ENCODE results near the gene RCN1. TPM values are rescaled to one million over a fixed set of nuclear protein-coding genes. Genes with fewer than 3 reads are reported as not detected.

RCN1 gene
- total RNA-seq, 1 donor from 2014 or later = 48.6 TPM

GRCh38 chr11:32151027-32151426 lies 60.2 kb downstream of the RCN1 start:
- Histone ChIP-seq H3K4me1 (no peaks in the 10 kb centered on the region), H3K36me3 (no peaks in the 10 kb centered on the region), H3K9me3 (no peaks in the 10 kb centered on the region), H3K27ac (no peak overlapping the region), H3K27me3 (no peaks in the 10 kb centered on the region), H3K4me3 (no peak overlapping the region)
- TF ChIP-seq POLR2AphosphoS5 (IDR thresholded peaks at IDR 0.05; ENCODE audit: insufficient read depth in 1 of 2, low read depth in 1 of 2) = no peak
- no peak for TF ChIP-seq CTCF (IDR thresholded peaks at IDR 0.05)
- TF ChIP-seq POLR2A (IDR thresholded peaks at IDR 0.05) = no peak
- intact Hi-C loops (cut with DNase I) = no loop called here
- DNase-seq (ENCODE audit: extremely low spot score in 2 of 2) = no peak

GRCh38 chr11:32152216-32152615 lies 61.3 kb downstream of the RCN1 start:
- TF ChIP-seq POLR2A (IDR thresholded peaks at IDR 0.05) (no peak), CTCF (IDR thresholded peaks at IDR 0.05) (no peak), POLR2AphosphoS5 (IDR thresholded peaks at IDR 0.05; ENCODE audit: insufficient read depth in 1 of 2, low read depth in 1 of 2) (no peak)
- H3K27ac ChIP-seq = no peak overlapping the region
- no peaks in the 10 kb centered on the region for H3K4me1 ChIP-seq
- no peaks in the 10 kb centered on the region for H3K36me3 ChIP-seq
- intact Hi-C loops (cut with DNase I) = no loop called here
- no peak for DNase-seq (ENCODE audit: extremely low spot score in 2 of 2)
- no peak overlapping the region for H3K4me3 ChIP-seq
- no peaks in the 10 kb centered on the region for H3K27me3 ChIP-seq
- H3K9me3 ChIP-seq = no peaks in the 10 kb centered on the region

- Histone ChIP-seq H3K9me3 (no peaks in the 10 kb centered on the region), H3K4me1 (no peaks in the 10 kb centered on the region), H3K4me3 (no peak overlapping the region), H3K27me3 (no peaks in the 10 kb centered on the region), H3K27ac (no peak overlapping the region), H3K36me3 (no peaks in the 10 kb centered on the region)
- TF ChIP-seq POLR2A (IDR thresholded peaks at IDR 0.05) = no peak
- no peak for TF ChIP-seq CTCF (IDR thresholded peaks at IDR 0.05)
- no peak for DNase-seq (ENCODE audit: extremely low spot score in 2 of 2)
- intact Hi-C loops (cut with DNase I) = no loop called here
Measured at GRCh38 chr11:32152821-32153220, 61.9 kb downstream of the RCN1 start.

- DNase-seq (ENCODE audit: extremely low spot score in 2 of 2) = peak in 1 of 2 donors; percentile 22
- TF ChIP-seq POLR2A (IDR thresholded peaks at IDR 0.05) = no peak
- no peak for TF ChIP-seq POLR2AphosphoS5 (IDR thresholded peaks at IDR 0.05; ENCODE audit: insufficient read depth in 1 of 2, low read depth in 1 of 2)
- no peak for TF ChIP-seq CTCF (IDR thresholded peaks at IDR 0.05)
- Histone ChIP-seq H3K9me3 (no peaks in the 10 kb centered on the region), H3K27ac (no peak overlapping the region), H3K36me3 (no peaks in the 10 kb centered on the region), H3K4me3 (no peak overlapping the region), H3K27me3 (no peaks in the 10 kb centered on the region), H3K4me1 (no peaks in the 10 kb centered on the region)
- intact Hi-C loops (cut with DNase I) = no loop called here
Measured at GRCh38 chr11:32153747-32154146, 62.9 kb downstream of the RCN1 start.

- intact Hi-C loops (cut with DNase I) = no loop called here
- DNase-seq (ENCODE audit: extremely low spot score in 2 of 2) = no peak
- Histone ChIP-seq H3K4me3 (no peak overlapping the region), H3K9me3 (no peaks in the 10 kb centered on the region), H3K36me3 (no peaks in the 10 kb centered on the region), H3K27me3 (no peaks in the 10 kb centered on the region), H3K27ac (no peak overlapping the region), H3K4me1 (no peaks in the 10 kb centered on the region)
- no peak for TF ChIP-seq POLR2AphosphoS5 (IDR thresholded peaks at IDR 0.05; ENCODE audit: insufficient read depth in 1 of 2, low read depth in 1 of 2)
- no peak for TF ChIP-seq POLR2A (IDR thresholded peaks at IDR 0.05)
- no peak for TF ChIP-seq CTCF (IDR thresholded peaks at IDR 0.05)
Measured at GRCh38 chr11:32154275-32154674, 63.4 kb downstream of the RCN1 start.

Small RNAs within 50 kb of the gene (small RNA-seq; reads per million reads assigned to genes)
- not detected for gene RF00012
